GM19193 (cell line): ENCODE measurements around the gene DAAM1.

ENCODE experiments used
- POLR2A ChIP-seq: IDR thresholded peaks from 4 replicates; pipeline ENCODE4 v1.6.1; 2011; ENCODE audit not compliant: insufficient read depth, insufficient read length; ENCODE audit errors: extremely low read depth

The DAAM1 gene

DNA sequence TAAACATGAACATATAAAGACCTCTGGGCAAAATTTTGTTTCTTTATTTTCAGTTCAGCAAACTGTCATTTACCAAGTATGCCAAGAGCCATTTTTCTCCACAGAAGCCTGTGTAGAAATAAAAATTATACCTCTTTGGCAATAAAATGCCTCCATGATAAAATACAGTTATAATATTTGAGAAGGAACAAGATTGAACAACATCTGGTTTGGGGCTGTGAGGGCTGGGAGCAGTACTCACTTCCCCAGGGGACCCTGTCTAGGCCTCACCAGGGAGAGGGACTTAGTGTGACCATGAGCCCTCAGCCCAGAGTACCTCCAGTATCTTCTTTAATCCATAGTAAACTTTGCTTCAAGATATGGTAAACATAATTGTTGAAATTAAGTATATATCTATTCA lies 65.1 kb downstream of the DAAM1 start:
- no peak for TF ChIP-seq POLR2A

DNA sequence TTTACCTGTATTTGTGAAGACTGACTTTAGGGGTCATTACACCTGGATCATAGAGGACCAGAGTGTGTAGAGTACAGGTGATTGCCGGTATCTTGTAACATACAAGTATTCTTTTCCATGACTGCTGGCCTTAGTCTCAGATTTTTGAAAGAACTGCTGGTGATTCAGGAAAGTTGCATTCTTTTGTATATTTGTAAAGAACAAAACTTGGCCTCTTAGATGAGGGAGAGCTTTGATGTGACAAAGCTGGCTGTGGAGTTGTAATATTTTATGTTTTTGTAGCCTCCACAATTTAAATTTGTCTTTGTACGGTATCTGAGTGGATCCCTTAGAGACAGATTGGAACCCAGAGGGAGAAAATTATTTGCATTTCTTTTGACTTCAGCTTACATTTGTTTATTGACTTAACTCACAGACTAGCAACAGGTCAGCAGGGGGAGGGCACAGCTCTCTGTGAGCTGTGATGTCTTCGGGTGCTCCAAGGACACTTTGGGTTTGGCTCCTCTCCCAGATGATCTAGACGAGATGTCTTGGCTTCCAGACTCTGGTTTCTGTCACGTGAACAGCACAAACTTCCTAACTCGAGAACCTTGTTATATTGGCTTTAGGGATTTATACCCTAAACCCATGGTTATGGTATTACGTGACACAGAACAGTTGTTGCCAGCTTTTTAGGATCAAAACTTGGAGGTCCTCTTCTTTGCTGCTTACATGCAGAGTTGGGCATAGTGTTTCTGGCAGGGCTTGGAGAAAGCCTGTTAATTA lies 65.9 kb downstream of the DAAM1 start:
- TF ChIP-seq POLR2A = no peak

DNA sequence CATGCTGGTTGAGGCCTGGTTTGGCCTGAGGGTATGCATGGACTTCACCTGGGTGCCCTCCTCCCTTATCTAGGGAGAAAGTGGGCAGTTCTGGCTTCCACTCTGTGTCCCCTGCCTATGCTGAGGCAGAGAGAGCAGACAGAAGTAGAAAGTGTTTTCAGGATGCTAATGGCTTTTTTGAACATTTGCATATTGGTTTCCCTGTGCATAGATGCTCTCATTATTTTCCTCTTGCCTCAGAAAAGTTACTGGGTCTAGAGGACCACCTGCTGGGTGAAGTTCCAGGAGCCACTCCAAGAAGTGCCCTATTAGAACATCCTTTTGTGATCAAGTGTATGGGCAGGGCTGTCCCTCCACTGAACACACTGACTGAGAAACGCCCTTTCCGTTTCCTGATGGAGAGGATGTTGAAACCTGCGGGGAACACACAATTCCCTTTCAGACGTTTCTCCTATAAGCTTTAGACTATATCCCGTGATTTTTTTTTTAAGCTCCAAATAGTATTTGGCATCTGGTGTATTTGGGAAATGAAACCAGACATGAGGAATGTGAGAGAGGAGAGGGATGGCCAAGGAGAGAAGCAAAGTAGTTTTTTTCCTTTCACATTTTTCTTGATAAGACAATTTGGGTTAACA lies 66.6 kb downstream of the DAAM1 start:
- TF ChIP-seq POLR2A = no peak

DNA sequence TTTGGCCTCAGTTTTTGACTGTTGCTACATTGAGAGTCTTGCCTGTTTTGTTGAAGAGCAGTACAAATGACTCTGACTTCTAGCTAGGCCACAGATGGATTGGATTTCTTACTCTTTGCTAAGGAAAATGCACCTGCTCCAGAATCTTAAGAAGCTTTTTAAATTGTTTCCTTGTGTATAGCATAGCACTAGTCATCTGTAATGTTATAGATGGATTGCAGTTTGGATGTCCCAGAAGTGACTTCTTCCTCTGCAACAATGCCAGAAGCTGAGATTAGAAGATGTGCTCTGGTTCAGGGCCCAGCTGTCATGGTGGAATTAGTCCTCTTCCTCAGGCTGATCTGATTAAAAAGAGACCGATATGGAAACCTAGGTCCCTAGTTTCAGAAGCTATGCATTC lies 67.9 kb downstream of the DAAM1 start:
- no peak for TF ChIP-seq POLR2A

DNA sequence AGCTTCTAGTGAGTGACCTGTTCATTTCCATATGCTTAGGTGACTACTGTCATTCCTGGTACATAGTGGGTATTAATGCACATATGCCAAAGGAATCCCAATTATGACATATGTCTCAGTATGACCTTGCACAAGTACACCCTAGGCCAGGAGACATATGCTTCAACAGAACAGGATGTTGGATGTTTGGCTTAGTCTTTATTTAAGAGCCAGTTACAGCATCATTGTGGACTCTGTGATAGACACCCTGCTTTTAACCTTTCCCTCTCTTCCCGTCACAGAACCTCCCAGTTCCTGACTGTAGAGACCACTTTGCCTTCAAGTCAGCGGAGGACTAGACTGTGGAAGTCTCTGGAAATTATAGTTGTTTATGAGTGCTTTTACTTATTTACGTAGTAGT lies 72.9 kb downstream of the DAAM1 start:
- no peak for TF ChIP-seq POLR2A

DNA sequence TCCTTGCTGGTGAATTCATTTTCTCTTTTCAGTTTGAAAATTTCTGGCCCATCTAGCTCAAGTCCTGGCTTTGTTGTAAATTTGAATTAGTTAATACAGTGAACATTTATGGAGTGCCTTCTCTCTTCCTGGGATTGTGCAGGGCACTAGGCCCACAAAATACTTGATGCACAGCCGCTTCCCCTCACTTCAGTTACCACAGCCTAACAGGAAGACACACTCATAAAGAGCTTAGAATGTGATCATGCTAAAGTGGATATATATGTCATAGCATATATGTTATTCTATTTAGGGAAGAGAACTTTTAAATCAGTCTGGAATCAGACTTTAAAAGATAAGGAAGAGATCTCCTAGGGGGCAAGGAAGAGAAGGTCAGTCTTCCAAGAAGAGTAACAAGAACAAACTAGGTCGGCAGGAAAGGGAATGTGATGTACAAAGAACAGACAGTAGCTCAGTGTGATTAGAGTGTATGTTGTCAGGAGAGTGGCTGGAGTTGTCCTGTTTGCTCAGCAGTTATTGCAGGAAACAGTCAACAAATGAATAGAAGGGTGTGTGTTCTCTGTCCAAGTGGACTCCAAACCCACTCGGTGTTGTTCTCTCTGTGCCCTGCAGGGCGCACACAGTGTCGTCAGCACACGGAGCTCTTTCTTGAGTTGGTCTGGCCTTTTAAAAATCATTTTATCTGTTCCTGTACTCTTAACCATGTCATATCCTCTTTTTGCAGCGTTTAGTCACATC lies 74.4 kb downstream of the DAAM1 start:
- no peak for TF ChIP-seq POLR2A

DNA sequence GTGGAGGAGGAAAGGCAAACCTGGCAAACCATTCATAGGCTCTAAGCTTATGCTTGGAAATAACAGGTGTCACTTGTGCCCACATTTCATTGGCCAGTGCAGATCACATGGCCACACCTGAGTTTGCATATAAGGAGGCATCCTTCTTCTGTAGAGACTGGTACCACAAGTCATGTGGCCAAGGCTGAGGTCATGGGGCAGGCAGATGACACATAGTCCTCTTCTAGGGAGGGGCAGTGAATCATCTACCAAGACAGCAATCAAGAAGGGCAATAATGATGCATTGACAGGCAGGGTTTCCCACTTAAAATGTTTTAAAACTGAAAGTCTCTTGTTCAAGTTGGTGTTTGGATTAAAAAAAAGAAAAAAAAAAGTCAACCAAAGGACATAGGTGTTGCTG lies 77.3 kb downstream of the DAAM1 start:
- TF ChIP-seq POLR2A = no peak

DNA sequence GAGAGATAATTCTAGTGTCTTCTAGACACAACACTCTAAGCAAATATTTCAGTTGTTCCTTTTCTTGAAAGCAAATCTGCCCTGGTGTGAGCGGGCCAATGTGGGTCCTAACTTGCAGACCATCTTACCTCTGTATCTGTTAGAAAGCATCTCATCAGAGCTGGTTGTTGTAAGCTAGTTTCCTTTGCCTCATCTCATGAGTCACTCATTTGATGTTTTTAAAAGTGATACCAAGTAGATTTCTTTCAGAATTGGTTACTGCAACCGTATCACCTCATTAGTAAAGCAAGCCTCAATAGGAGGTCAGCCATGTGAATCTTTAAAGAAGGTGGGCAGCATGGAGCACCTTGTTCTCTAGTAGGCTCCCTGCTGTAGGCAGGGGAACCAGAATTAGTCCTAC lies 78.6 kb downstream of the DAAM1 start:
- no peak for TF ChIP-seq POLR2A

DNA sequence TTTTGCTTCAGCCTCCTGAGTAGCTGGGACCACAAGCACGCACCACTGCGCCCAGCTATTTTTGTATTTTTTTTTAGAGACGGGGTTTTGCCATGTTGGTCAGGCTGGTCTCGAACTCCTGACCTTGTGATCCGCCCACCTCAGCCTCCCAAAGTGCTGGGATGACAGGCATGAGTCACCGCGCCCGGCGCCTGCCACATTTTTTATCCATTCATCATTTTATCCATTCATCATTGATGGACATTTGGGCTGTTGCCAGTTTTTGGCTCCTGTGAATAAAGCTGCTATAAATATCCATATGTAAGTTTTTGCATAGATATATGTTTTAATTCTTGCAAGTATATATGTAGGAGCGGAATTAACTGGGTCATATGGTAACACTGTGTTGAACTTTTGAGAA lies 79.5 kb downstream of the DAAM1 start:
- TF ChIP-seq POLR2A = no peak

DNA sequence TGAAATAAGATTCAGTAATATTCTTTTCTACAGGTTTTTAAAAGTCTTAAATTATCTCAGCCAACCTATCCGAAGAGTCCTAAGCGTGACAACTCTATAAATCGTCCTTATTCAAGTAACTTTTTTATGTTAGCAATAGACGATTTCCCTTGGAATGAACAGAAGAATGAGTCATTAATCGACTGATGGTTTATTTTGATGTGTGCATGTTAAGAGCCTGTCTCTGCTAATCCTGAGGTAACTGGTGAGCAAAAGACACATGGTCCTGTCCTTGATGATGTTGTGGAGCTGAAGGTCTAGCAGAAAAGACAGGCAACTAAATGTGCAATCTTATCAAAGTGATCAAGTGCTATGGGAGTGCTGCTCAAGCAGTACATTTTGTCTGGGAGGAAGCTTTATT lies 80.4 kb downstream of the DAAM1 start:
- TF ChIP-seq POLR2A = no peak

DNA sequence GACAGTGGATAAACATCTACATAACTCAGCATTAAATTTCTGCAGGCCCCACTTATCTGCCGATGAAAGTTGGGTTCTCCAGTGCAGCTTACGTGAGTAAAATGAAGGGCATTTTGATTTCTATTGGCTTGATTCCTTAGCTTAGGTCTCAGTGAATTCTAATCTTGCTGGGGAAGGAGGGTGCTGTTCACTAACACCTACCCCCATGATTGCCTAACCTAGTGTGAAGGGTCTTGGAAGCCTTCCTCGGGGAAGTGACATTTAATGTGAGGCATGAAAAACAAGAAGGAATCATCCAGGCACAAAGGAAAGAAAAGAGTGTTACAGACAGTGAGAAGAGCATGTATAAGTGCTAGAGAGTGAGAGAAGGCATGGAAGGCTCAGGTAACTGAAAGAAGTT lies 81.0 kb downstream of the DAAM1 start:
- no peak for TF ChIP-seq POLR2A

DNA sequence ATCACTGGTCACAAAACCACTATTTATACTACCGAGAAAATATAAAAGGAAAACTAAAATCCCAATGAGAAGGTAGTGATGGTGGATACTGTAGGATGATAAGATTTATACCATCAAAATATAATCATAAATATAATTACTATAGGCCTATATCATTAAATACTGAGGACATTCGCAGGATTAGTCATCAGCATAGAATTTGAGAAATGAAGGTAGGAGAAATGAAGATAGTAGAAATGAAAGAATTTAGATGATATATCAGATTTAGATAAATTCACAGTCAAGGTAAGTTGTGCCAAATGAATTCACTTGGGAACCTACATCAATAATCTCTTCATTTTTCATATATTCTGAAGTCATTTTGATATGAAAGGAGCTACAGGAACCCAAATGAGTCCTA lies 82.8 kb downstream of the DAAM1 start:
- no peak for TF ChIP-seq POLR2A

DNA sequence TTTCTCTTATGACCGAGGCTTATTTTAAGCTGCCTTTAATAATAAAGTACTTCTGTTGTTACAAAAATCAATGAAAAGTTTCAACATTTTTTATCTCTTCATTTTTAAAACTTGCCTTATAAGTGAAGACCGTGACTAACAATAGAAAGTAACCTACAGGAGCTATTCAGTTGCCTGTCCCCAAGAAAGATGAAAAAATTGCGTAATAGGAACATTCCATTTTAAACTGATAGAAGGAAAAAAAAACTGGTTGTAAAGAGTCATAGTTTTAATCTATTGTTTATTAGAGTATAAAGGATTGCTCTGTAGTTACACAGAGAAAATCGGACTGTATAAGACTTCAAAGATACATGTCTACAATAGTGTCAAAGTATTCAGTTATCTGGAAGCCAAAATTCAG lies 83.3 kb downstream of the DAAM1 start:
- no peak for TF ChIP-seq POLR2A

DNA sequence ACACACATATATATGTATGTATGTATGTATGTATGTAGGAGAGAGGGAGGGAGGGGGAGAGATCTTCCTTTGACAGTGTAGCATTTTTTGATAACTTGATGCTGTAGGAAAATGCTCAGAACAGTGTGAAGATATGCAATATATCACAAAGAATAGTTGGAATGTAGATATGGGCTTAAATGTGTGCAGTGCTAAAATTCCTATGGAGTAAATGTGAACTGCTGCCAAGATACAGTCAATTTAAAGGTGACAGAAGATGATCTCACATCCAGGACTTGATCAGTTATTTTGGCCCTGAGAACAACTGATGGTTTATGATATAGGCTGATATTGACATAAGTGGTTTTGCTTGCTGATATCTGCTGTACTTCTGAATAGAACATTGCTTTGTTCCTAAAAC lies 84.2 kb downstream of the DAAM1 start:
- TF ChIP-seq POLR2A = no peak

DNA sequence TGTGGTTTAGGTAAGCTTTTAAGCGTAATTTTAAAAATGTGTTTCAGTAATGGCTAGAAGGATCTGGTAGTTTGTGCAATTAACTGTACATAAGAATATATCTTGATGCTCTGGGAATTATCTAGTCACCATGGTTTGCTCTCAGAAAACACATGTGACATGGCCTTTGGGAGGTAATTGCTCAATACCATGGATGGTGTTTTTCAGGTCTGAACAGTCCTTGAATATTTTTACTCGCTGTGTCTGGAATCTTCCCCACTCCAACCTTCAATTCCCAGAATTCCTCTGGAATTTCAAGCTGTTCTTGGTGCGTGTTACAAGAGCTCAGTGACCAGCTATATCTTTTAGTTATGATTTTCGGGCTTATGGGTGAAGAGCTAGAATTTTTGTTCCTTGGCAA lies 85.3 kb downstream of the DAAM1 start:
- no peak for TF ChIP-seq POLR2A

DNA sequence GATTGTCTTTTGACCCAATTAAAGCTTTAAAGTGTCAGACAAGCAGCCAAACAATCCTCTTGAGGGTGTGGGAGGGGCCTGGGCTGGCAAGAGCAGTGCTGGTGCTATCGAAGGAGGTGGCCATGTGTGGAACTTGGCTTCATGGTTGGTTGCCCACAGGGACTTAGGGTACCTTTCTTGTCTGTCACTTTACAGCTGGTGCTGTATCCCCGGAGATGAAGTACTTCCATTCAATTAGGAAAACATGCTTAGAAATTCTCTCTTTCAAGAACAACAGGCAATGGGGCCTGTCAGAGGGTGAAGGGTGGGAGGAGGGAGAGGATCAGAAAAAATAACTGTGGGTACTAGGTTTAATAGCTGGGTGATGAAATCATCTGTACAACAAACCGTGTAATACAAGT lies 86.5 kb downstream of the DAAM1 start:
- TF ChIP-seq POLR2A = no peak
